ENCODE measurements around the gene LCN12. TPM values are rescaled to one million over a fixed set of nuclear protein-coding genes. Genes with fewer than 3 reads are reported as not detected.

The LCN12 gene
- total RNA-seq, 2 donors from 2014 or later: 7.0 to 11.9 TPM

GRCh38 chr9:136942112-136942880, 9.8 kb upstream of the LCN12 start:
- intact Hi-C loops (cut with DNase I): loop anchor here in 1 of 2 donors (10.0 kb wide), 1 partner anchor 53 kb away; the partner anchor contains the start of genes CLIC3 and PAXX
- ATAC-seq (no peak), DNase-seq (no peak)

GRCh38 chr9:136942881-136943230, 9.2 kb upstream of the LCN12 start:
- ATAC-seq: no peak
- DNase-seq: no peak
- intact Hi-C loops (cut with DNase I): loop anchor here in 1 of 2 donors (10.0 kb wide), 1 partner anchor 52 kb away; the partner anchor contains the start of genes CLIC3 and PAXX

- DNase-seq: no peak
- ATAC-seq: peak; percentile 0 to 1
- intact Hi-C loops (cut with DNase I): loop anchor here in 1 of 2 donors (10.0 kb wide), 1 partner anchor 51 kb away; the partner anchor contains the start of genes CLIC3 and PAXX
Observed at GRCh38 chr9:136943291-136944211, 8.5 kb upstream of the LCN12 start.

- DNase-seq: peak; percentile 68
- peak; percentile 22 to 44 for ATAC-seq
- intact Hi-C loops (cut with DNase I): loop anchor here in 1 of 2 donors (10.0 kb wide), 1 partner anchor 51 kb away; the partner anchor contains the start of genes CLIC3 and PAXX
Observed at GRCh38 chr9:136944212-136944518, 7.9 kb upstream of the LCN12 start.

- intact Hi-C loops (cut with DNase I): loop anchor here (5.0 to 10.0 kb wide), 2 partner anchors 50 to 88 kb away; partner anchors contain the start of genes CLIC3 (in 1 of the 2), FUT7 (in 1 of the 2) and PAXX (in 1 of the 2)
- peak; percentile 74 to 75 for ATAC-seq
- peak; percentile 96 for DNase-seq
Observed at GRCh38 chr9:136944519-136945332, 7.3 kb upstream of the LCN12 start, which contains the start of the genes C8G and FBXW5. Gene C8G (plus strand): TSS chr9:136945243. CDS start chr9:136945321, 78 bp downstream. Gene FBXW5 (minus strand): TSS chr9:136944738. CDS start chr9:136944083, 655 bp downstream.

- peak; percentile 29 for DNase-seq
- intact Hi-C loops (cut with DNase I): loop anchor here (5.0 to 10.0 kb wide), 2 partner anchors 49 to 87 kb away; partner anchors contain the start of genes CLIC3 (in 1 of the 2), FUT7 (in 1 of the 2) and PAXX (in 1 of the 2)
- no peak for ATAC-seq
Observed at GRCh38 chr9:136945333-136946227, 6.5 kb upstream of the LCN12 start.

GRCh38 chr9:136946228-136947027, 5.6 kb upstream of the LCN12 start:
- intact Hi-C loops (cut with DNase I): loop anchor here (5.0 to 10.0 kb wide), 2 partner anchors 48 to 86 kb away; partner anchors contain the start of genes CLIC3 (in 1 of the 2), FUT7 (in 1 of the 2) and PAXX (in 1 of the 2)
- peak; percentile 40 for DNase-seq
- no peak for ATAC-seq

GRCh38 chr9:136947028-136947891, 4.8 kb upstream of the LCN12 start:
- intact Hi-C loops (cut with DNase I): loop anchor here (5.0 to 10.0 kb wide), 2 partner anchors 48 to 85 kb away; partner anchors contain the start of genes CLIC3 (in 1 of the 2), FUT7 (in 1 of the 2) and PAXX (in 1 of the 2)
- ATAC-seq (no peak), DNase-seq (peak; percentile 37)

GRCh38 chr9:136947955-136948510, 4.0 kb upstream of the LCN12 start:
- ATAC-seq (no peak), DNase-seq (peak; percentile 72)
- intact Hi-C loops (cut with DNase I): loop anchor here (2.0 to 10.0 kb wide), 3 partner anchors 47 to 87 kb away; partner anchors contain the start of genes CLIC3 (in 1 of the 2), FUT7 (in 1 of the 2) and PAXX (in 1 of the 2)

GRCh38 chr9:136949239-136949816, 2.7 kb upstream of the LCN12 start:
- intact Hi-C loops (cut with DNase I): loop anchor here (2.0 to 10.0 kb wide), 3 partner anchors 45 to 85 kb away; partner anchors contain the start of genes CLIC3 (in 1 of the 2), FUT7 (in 1 of the 2) and PAXX (in 1 of the 2)
- ATAC-seq (peak in 1 of 2 donors; percentile 1), DNase-seq (no peak)

GRCh38 chr9:136949817-136950655, 2.0 kb upstream of the LCN12 start:
- intact Hi-C loops (cut with DNase I): loop anchor here (2.0 to 10.0 kb wide), 3 partner anchors 45 to 85 kb away; partner anchors contain the start of genes CLIC3 (in 1 of the 2), FUT7 (in 1 of the 2) and PAXX (in 1 of the 2)
- ATAC-seq (peak; percentile 89), DNase-seq (peak; percentile 96)

GRCh38 chr9:136950656-136951276, 1.3 kb upstream of the LCN12 start:
- ATAC-seq (peak; percentile 9 to 31), DNase-seq (no peak)
- intact Hi-C loops (cut with DNase I): no loop called here

- ATAC-seq (peak; percentile 0 to 7), DNase-seq (no peak)
- intact Hi-C loops (cut with DNase I): no loop called here
Observed at GRCh38 chr9:136952321-136952850, 313 bp downstream of the LCN12 start.
